ENCODE data around the gene EPHA4.

Gene EPHA4

DNA sequence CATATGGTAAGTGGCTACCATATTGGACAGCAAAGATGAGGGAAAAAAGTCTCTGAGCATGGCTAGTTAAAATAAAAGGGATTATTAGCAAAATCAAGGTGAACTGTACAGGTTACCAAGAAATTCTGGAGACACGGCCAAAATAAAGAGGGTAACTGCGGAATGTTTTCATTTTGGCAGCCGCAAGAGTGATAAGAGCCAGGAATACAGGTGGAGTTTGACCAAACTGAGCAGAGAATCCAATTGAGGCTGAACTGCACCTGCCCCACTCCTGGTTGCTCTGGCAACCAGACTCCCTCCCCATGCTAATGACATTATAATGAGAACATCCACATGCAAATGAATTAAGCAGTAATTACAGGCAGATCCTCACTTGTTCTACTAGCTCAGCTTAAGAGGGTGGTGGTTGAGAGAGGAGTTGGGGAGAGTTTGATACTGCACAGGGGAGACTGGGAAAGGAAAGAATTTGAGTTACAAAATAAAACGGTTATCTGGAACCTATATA is 18.8 kb upstream of the EPHA4 start:
- no peaks in the 10 kb centered on the region for H3K4me1 ChIP-seq (ENCODE audit: insufficient read depth, poor library complexity, severe bottlenecking)
- no peak overlapping the region for H3K4me3 ChIP-seq (ENCODE audit: severe bottlenecking)
- H3K27me3 ChIP-seq (ENCODE audit: insufficient read depth, poor library complexity, severe bottlenecking) = peaks cover 15% of the 10 kb centered on the region
- H3K9me3 ChIP-seq (ENCODE audit: severe bottlenecking) = no peaks in the 10 kb centered on the region
- TF ChIP-seq, protein P1, sequence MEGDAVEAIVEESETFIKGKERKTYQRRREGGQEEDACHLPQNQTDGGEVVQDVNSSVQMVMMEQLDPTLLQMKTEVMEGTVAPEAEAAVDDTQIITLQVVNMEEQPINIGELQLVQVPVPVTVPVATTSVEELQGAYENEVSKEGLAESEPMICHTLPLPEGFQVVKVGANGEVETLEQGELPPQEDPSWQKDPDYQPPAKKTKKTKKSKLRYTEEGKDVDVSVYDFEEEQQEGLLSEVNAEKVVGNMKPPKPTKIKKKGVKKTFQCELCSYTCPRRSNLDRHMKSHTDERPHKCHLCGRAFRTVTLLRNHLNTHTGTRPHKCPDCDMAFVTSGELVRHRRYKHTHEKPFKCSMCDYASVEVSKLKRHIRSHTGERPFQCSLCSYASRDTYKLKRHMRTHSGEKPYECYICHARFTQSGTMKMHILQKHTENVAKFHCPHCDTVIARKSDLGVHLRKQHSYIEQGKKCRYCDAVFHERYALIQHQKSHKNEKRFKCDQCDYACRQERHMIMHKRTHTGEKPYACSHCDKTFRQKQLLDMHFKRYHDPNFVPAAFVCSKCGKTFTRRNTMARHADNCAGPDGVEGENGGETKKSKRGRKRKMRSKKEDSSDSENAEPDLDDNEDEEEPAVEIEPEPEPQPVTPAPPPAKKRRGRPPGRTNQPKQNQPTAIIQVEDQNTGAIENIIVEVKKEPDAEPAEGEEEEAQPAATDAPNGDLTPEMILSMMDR (IDR thresholded peaks at IDR 0.05; ENCODE audit: poor library complexity, severe bottlenecking) = no peak
- no peaks in the 10 kb centered on the region for H3K36me3 ChIP-seq (ENCODE audit: low read depth)
- no peak overlapping the region for H3K27ac ChIP-seq (ENCODE audit: poor library complexity, severe bottlenecking)
- ATAC-seq (ENCODE audit: low read depth) (no peak), DNase-seq (ENCODE audit: low spot score) (no peak)

DNA sequence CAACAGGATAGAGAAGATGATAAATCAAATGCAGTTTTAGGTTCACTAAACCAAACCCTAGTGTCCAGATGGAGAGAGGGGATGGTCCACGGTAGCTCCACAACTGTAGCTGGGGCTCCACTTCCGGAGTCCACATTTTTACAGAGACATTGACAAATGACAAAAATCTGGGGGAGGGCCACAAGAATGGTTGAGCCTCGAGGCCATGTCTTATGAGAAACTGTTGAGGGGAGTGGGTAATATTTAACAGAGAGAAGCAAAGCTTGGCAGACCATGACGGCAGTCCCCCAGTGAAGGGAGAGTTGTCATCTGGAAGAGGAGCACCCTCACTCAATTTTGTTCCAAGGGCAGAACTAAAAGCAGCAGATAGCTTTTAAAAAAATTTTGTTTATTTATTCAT is 17.6 kb upstream of the EPHA4 start:
- H3K27me3 ChIP-seq (ENCODE audit: insufficient read depth, poor library complexity, severe bottlenecking) = peaks cover 20% of the 10 kb centered on the region
- H3K27ac ChIP-seq (ENCODE audit: poor library complexity, severe bottlenecking) = no peak overlapping the region
- no peak overlapping the region for H3K4me3 ChIP-seq (ENCODE audit: severe bottlenecking)
- no peaks in the 10 kb centered on the region for H3K9me3 ChIP-seq (ENCODE audit: severe bottlenecking)
- no peaks in the 10 kb centered on the region for H3K36me3 ChIP-seq (ENCODE audit: low read depth)
- H3K4me1 ChIP-seq (ENCODE audit: insufficient read depth, poor library complexity, severe bottlenecking) = no peaks in the 10 kb centered on the region
- TF ChIP-seq, protein P1 (IDR thresholded peaks at IDR 0.05; ENCODE audit: poor library complexity, severe bottlenecking) = no peak
- ATAC-seq (ENCODE audit: low read depth) (no peak), DNase-seq (ENCODE audit: low spot score) (no peak)

DNA sequence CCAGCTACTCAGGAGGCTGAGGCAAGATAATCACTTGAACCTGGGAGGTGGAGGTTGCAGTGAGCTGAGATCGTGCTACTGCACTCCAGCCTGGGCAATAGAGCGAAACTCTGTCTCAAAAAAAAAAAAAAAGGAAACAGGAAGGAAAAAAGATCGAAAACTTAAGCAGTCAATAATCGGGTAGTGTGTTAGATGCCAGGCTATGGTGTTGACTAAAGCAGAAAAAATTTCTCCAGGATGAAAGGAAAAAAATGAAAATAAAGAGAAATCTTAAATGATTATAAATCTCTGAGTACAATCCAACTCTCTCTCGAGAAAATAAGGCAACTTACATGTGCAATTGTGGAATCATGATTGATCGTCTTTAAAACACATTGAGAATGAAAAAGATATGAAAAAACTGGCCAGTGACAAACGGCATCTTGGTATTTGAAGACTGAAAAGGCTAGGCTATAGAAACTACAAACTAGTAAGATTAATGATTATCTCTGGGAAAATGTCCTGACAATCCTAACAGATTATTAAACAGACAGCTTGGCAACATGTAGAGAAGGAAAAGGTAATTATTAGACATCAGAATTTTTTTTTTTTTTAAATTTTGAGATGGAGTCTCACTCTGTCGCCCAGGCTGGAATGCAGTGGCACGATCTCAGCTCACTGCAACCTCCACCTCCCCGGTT is 16.3 kb upstream of the EPHA4 start:
- Histone ChIP-seq H3K27ac (ENCODE audit: poor library complexity, severe bottlenecking) (no peak overlapping the region), H3K27me3 (ENCODE audit: insufficient read depth, poor library complexity, severe bottlenecking) (peaks cover 25% of the 10 kb centered on the region), H3K4me3 (ENCODE audit: severe bottlenecking) (no peak overlapping the region), H3K9me3 (ENCODE audit: severe bottlenecking) (no peaks in the 10 kb centered on the region), H3K36me3 (ENCODE audit: low read depth) (no peaks in the 10 kb centered on the region), H3K4me1 (ENCODE audit: insufficient read depth, poor library complexity, severe bottlenecking) (no peaks in the 10 kb centered on the region)
- ATAC-seq (ENCODE audit: low read depth) = no peak
- TF ChIP-seq, protein P1 (IDR thresholded peaks at IDR 0.05; ENCODE audit: poor library complexity, severe bottlenecking) = no peak
- DNase-seq (ENCODE audit: low spot score) = no peak

DNA sequence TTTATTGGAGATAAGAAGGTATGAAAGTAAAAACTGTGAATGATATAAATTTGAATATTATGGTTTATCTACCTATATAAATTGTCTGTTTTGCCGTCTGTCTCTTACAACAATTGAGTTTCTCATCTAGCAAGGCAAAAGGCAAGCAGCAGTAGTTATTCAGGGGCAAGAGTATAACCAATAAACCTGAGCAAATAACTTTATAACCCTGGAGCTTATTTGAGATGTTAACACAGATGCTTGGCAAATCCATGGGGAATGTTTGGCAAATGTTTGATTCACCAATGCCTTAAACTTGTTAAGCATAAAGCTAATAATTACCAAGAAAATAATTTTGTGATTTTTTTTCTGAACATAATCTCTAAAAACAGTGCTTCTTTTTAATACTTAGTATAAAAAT is 9.9 kb upstream of the EPHA4 start:
- TF ChIP-seq, protein P1 (IDR thresholded peaks at IDR 0.05; ENCODE audit: poor library complexity, severe bottlenecking) = no peak
- Histone ChIP-seq H3K4me3 (ENCODE audit: severe bottlenecking) (no peak overlapping the region), H3K36me3 (ENCODE audit: low read depth) (no peaks in the 10 kb centered on the region), H3K27me3 (ENCODE audit: insufficient read depth, poor library complexity, severe bottlenecking) (peaks cover 32% of the 10 kb centered on the region), H3K9me3 (ENCODE audit: severe bottlenecking) (no peaks in the 10 kb centered on the region), H3K27ac (ENCODE audit: poor library complexity, severe bottlenecking) (no peak overlapping the region), H3K4me1 (ENCODE audit: insufficient read depth, poor library complexity, severe bottlenecking) (no peaks in the 10 kb centered on the region)
- ATAC-seq (ENCODE audit: low read depth) (no peak), DNase-seq (ENCODE audit: low spot score) (no peak)

DNA sequence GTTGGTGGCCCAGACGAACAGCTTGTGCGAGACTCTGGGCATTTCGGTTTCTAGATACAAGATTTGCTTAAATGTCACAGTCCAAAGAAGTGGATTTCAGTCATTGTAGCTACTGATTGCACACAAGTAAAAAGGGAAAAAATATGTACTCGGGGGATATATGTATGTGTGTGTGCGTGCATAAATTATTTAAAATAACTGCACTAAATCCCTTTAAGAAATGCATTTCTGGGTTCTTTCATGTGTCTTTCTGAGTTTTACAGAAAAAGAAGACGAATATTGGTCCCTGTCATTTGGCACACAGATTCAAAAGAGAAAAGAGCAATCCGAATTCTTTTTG is 2.1 kb upstream of the EPHA4 start:
- Histone ChIP-seq H3K4me3 (ENCODE audit: severe bottlenecking) (no peak overlapping the region), H3K4me1 (ENCODE audit: insufficient read depth, poor library complexity, severe bottlenecking) (no peaks in the 10 kb centered on the region), H3K27me3 (ENCODE audit: insufficient read depth, poor library complexity, severe bottlenecking) (peaks cover 68% of the 10 kb centered on the region), H3K9me3 (ENCODE audit: severe bottlenecking) (no peaks in the 10 kb centered on the region), H3K36me3 (ENCODE audit: low read depth) (no peaks in the 10 kb centered on the region), H3K27ac (ENCODE audit: poor library complexity, severe bottlenecking) (no peak overlapping the region)
- TF ChIP-seq, protein P1 (IDR thresholded peaks at IDR 0.05; ENCODE audit: poor library complexity, severe bottlenecking) = no peak
- ATAC-seq (ENCODE audit: low read depth) = no peak
- DNase-seq (ENCODE audit: low spot score) = no peak

All from RWPE2 (cell line).